Activated gamma-delta T cell treated with Interleukin-2 at 50 U/mL for 16 hours (primary cell): Measurements from ENCODE around the gene SEMA7A.
"Not testable (repeated sequence)": the region's sequence is repeated elsewhere in the genome, so short reads cannot be mapped to it uniquely, and the experiment has no call there.

ENCODE experiments used
- DNase-seq: peaks from one replicate; pipeline ENCODE4 v3.0.0-alpha.2; 2020

SEMA7A gene

DNA sequence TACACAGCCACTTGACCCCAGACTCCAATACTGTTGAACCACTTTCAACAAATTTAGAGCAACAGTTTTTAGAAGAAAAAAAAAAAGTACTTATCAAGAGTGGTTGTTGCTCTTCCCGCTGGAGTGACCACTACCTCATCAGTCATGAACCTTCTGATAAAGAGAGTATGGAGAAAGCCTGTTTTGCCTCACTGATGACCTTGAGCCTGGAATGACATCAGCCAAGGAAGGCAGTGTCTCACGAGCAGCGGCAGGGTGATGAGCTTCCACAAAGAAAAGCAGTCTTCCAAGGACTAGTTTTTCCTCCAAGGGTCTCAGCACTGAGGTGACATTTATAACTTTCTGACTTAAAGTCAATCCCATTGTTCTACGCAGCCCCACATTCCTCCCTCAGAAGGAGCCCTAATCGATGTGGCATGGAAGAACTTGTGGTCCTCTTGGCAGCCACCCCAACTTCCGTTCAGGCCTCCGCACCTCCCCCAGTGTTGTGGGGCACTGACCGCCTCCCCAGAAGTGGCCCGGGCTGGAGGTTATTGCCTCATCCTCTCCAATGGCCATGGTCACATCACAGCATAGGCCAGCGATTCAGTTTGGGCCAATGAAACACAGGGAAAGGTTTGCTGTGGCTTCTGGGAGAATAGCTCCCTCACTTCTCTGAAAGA lies 64.5 kb downstream of the SEMA7A start:
- no peak for DNase-seq

GRCh38 chr15:74368121-74368520 lies 65.6 kb downstream of the SEMA7A start:
- DNase-seq = no peak

- DNase-seq = no peak
Observed at GRCh38 chr15:74367296-74367854, 66.4 kb downstream of the SEMA7A start, which contains the start of gene CYP11A1. TSS of gene CYP11A1 (minus strand) at chr15:74367646. CDS start at chr15:74367585, 61 bp downstream.

GRCh38 chr15:74365598-74366445 lies 67.9 kb downstream of the SEMA7A start:
- DNase-seq = no peak

DNA sequence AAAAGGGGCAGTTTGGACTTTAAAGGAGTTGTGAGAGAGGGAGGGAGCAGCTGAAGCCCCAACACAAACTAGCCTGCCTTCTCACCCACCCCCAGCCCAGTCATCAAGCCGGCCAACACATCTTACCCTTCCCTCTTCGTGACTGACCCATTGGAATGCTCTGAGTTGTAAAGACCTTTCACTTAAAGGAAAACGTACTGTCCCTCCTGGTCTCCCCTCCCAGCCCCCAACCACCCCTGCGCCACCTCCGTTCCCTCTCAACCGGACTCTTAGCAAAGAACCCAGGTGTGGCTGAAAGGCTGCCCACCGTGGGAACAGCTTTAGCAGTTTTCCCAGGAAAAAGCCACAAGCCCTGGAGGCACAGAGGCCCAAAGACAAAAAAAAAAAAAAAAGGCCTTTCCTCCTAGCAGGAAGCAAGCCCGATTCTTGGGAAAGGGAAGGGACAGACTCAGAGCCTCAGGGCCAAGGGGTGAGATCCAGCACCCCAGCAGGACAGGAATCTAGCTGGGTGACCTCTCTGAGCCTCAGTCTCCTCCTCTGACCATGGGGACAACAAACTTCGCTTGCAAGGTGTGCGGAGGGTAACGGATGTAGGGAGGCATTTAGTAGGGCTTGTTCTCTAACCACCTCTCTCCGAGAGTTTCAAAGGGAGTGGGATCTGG lies 68.7 kb downstream of the SEMA7A start:
- no peak for DNase-seq

DNA sequence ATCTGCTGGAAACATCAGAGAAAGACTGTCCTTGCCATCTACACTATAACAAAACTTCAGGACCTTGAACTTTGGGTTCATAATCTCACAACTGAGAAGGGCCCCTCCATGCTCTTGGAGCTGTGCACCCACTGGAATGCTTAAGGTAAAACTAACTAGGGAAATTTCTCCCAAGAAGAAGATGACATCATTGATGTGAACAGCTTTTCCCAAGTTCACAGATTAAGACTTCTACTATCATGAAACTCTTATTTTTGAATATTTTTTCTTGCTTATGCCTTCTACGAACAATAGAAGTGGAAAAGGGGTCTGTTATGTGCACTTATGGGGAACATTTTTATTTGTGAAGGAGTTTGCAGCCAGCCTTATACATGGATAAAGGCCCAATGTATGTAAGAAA lies 71.3 kb downstream of the SEMA7A start:
- DNase-seq = no peak

DNA sequence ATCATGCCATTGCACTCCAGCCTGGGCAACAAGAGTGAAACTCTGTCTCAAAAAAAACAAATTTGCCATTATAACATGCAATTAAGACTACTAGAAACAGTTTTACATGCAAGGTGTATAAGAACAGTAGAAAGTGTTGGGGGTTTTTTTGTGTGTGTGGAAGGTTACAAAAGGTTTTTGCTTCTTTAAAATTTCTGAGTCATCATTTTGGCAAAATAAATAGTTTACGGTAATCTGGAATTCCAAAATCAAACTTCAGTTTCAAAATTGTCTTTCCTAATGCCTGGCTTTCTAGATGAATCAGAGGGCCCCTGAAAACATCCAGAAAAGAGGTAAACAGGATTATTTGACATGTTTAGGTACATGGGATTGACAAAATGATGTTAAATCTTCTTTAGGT lies 72.9 kb downstream of the SEMA7A start:
- DNase-seq = not testable (repeated sequence)

DNA sequence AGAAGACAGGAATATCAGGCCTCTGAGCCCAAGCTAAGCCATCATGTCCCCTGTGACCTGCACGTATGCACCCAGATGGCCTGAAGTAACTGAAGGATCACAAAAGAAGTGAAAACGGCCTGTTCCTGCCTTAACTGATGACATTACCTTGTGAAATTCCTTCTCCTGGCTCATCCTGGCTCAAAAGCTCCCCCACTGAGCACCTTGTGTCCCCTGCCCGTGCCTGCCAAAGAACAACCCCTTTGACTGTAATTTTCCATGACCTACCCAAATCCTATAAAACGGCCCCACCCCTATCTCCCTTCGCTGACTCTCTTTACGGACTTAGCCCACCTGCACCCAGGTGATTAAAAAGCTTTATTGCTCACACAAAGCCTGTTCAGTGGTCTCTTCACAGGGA lies 74.4 kb downstream of the SEMA7A start:
- not testable (repeated sequence) for DNase-seq
